Purkinje cell (primary cell): Measurements from ENCODE around the gene HNRNPCL1. TPM values are rescaled to one million over a fixed set of nuclear protein-coding genes. Genes with fewer than 3 reads are reported as not detected.

Source experiments
- polyA plus RNA-seq: library from polyadenylated mRNA; unstranded; fragments of >200 nt; fragmentation: Nextera tagmentation; gene quantifications from 2 replicates; pipeline ENCODE4 v1.2.1, GENCODE V29; 2014

The HNRNPCL1 gene
- polyA plus RNA-seq = not detected in 2 replicates

GRCh38 chr1:12848620-12849019, at the start of gene HNRNPCL1:
TSS of gene HNRNPCL1 (minus strand) at chr1:12848720. CDS start at chr1:12848289, 431 bp downstream.

GRCh38 chr1:12898170-12898569, 49.6 kb upstream of the HNRNPCL1 start, which contains the start of gene PRAMEF10:
TSS of gene PRAMEF10 (minus strand) at chr1:12898270. CDS start at chr1:12895847, 2,423 bp downstream.

GRCh38 chr1:12886101-12886500, 37.6 kb upstream of the HNRNPCL1 start, which contains the start of gene PRAMEF4:
TSS of gene PRAMEF4 (minus strand) at chr1:12886201. CDS start at chr1:12883394, 2,807 bp downstream.

DNA sequence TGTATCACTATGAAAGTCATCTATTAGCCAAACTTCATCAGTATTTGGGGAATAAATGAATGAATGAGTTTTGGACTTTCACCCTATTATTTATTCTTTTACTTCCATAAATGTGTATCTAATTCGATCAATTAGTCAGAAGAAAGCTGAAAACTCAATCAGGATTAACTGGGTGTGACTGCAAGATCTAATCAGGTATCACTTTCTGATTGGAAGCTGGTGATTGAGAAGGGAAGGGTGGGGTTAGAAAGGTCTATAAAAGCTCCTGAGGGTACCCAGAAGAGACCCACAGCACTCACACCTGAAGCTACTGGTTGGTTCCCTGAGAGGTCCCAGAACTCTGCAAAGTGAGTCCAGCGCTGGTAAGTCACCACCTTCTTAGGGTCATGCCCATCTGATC, 8.3 kb upstream of the HNRNPCL1 start, which contains the start of gene PRAMEF2:
Gene PRAMEF2 (plus strand): TSS at position 301 of the 400 bp plus-strand sequence. CDS start 1,924 bp downstream, outside the sequence.

GRCh38 chr1:12831310-12831709, 17.2 kb downstream of the HNRNPCL1 start, which contains the start of gene PRAMEF11:
TSS of gene PRAMEF11 (minus strand) at chr1:12831410. CDS start at chr1:12828789, 2,621 bp downstream.

Other genes with a start within 250 kb of the HNRNPCL1 start
- 0.38 and 0.87 TPM in 2 replicates for gene DHRS3, start 230.5 kb downstream of the HNRNPCL1 start, polyA plus RNA-seq
- gene AADACL4, start 204.6 kb downstream of the HNRNPCL1 start, polyA plus RNA-seq = not detected in 2 replicates
- gene AADACL3, start 132.6 kb downstream of the HNRNPCL1 start, polyA plus RNA-seq = not detected in 2 replicates
- gene CFAP107, start 102.5 kb downstream of the HNRNPCL1 start, polyA plus RNA-seq = not detected in 2 replicates
- not detected in 2 replicates for gene PRAMEF12, start 75.0 kb downstream of the HNRNPCL1 start, polyA plus RNA-seq
- not detected in 2 replicates for gene PRAMEF1, start 57.3 kb downstream of the HNRNPCL1 start, polyA plus RNA-seq
- not detected in 2 replicates for gene PRAMEF11, start 17.3 kb downstream of the HNRNPCL1 start, polyA plus RNA-seq
- gene PRAMEF2, start 8.4 kb upstream of the HNRNPCL1 start, polyA plus RNA-seq = not detected in 2 replicates
- not detected in 2 replicates for gene PRAMEF4, start 37.5 kb upstream of the HNRNPCL1 start, polyA plus RNA-seq
- gene PRAMEF10, start 49.5 kb upstream of the HNRNPCL1 start, polyA plus RNA-seq = not detected in 2 replicates
- gene PRAMEF7, start 67.9 kb upstream of the HNRNPCL1 start, polyA plus RNA-seq = not detected in 2 replicates
- not detected in 2 replicates for gene PRAMEF6, start 98.9 kb upstream of the HNRNPCL1 start, polyA plus RNA-seq
- not detected in 2 replicates for gene PRAMEF27, start 207.9 kb upstream of the HNRNPCL1 start, polyA plus RNA-seq
- not detected in 2 replicates for gene HNRNPCL3, start 212.0 kb upstream of the HNRNPCL1 start, polyA plus RNA-seq
- gene PRAMEF25, start 222.1 kb upstream of the HNRNPCL1 start, polyA plus RNA-seq = not detected in 2 replicates